Erythroblast (primary cell): ENCODE results near the gene SLC31A1.
"Not testable (repeated sequence)": the region's sequence is repeated elsewhere in the genome, so short reads cannot be mapped to it uniquely, and the experiment has no call there.

Source experiments
- DNase-seq, 2 experiments: peaks; one replicate each; lab custom pipeline; 2025; lab: John Stamatoyannopoulos, UW
- GATA1 ChIP-seq: IDR thresholded peaks from 2 replicates; pipeline ENCODE4 v1.6.1; 2011; ENCODE audit warnings: low read depth, mild to moderate bottlenecking, control low read depth, low read length, moderate library complexity
- POLR2A ChIP-seq: IDR thresholded peaks from 2 replicates; pipeline ENCODE4 v1.6.1; 2011; ENCODE audit warnings: mild to moderate bottlenecking, low read length

Gene SLC31A1

DNA sequence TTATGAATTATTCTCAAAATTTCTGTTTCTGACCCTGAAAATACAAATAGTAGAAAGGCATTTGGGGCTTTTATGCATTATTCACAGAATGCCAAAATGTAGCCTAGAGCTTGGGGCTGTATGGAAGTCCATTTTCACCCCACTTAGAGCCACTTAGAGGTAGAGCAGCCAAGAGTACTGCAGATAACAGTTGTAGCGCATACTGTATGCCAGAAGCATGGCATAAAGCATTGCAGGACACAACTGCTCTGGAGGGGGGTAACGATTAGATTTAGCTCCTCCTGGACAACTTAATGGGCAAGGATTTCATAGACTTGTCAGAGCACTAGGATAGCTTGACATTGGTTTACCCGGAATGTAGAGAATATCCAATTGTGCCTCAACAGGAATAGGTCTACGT, 15.7 kb downstream of the SLC31A1 start:
- no peak for DNase-seq
- no peak for TF ChIP-seq POLR2A
- no peak for TF ChIP-seq GATA1

DNA sequence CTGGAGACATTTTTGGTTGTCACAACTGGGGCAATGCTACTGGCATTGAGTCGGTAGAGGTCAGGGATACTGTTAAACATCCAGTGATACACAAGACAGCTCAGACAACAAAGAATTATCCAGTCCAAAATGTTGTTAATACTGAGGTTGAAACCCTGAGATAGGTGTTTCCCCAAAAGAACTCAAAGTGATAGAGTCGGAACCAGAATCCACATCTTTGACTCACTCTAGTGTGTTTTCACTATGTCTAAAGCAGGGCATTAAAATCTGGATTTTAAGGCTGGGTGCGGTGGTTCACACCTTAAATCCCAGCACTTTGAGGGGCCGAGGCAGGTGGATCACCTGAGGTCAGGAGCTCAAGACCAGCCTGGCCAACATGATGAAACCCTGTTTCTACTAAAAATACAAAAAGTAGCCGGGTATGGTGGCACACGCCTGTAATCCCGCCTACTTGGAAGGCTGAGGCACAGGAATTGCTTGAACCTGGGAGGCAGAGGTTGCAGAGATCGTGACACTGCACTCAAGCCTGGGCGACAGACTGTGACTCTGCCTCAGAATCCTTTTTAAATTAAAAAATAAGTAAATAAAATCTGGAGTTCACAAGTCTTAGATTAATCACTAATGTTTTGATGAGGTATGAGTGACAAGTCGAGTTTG, 17.0 kb downstream of the SLC31A1 start:
- no peak for TF ChIP-seq GATA1
- no peak for TF ChIP-seq POLR2A
- DNase-seq: no peak

GRCh38 chr9:113238859-113239232, 17.5 kb downstream of the SLC31A1 start:
- no peak for DNase-seq

DNA sequence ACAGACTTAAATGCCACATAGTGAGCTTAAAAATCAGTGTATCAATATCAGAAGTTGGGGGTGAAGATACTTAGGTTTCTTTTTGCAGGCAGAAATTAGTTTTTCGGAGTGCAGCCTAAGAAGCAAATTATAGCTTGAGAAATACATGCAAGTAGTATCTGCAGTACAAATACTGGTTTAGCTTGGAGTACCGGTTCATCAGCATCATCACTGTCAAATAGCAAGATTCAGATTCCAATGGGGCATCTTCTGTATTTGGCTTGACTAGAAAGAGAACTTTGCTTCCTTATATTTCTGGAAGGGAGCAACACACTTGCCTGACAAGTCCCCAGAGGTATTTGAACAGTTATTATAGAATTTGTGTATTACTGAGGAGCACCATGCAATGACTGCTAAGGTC, 19.8 kb downstream of the SLC31A1 start:
- TF ChIP-seq GATA1: no peak
- TF ChIP-seq POLR2A: no peak

More at GRCh38 chr9:113238859-113239232, 17.5 kb downstream of the SLC31A1 start:
- TF ChIP-seq POLR2A: no peak
- no peak for TF ChIP-seq GATA1

DNA sequence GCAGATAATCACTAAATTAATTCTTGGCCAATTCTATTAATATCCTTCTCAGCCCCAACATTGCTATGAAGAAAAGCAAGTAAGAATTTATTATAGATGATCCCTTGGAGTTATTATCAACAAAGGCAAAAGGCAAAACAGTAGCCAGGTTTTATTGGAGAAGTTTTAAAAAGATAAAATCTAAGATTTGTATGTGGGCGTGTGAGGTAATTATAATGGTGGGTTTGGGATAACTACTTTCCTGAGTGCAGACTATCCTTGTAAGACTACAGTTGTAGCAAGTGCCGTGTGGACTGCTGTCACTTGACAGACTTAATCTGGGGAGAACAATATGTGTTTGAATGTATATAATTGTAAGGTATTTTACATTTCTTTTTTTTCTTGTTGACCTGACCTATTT, 23.2 kb downstream of the SLC31A1 start:
- no peak for TF ChIP-seq GATA1
- no peak for TF ChIP-seq POLR2A
- no peak for DNase-seq

More for the DNA sequence above, 19.8 kb downstream of the SLC31A1 start:
- DNase-seq: no peak

GRCh38 chr9:113245894-113246293, 24.6 kb downstream of the SLC31A1 start:
- TF ChIP-seq POLR2A: no peak
- DNase-seq: no peak

- no peak for DNase-seq
- no peak for TF ChIP-seq POLR2A
- no peak for TF ChIP-seq GATA1
Measured at GRCh38 chr9:113246928-113247327, 25.6 kb downstream of the SLC31A1 start.

DNA sequence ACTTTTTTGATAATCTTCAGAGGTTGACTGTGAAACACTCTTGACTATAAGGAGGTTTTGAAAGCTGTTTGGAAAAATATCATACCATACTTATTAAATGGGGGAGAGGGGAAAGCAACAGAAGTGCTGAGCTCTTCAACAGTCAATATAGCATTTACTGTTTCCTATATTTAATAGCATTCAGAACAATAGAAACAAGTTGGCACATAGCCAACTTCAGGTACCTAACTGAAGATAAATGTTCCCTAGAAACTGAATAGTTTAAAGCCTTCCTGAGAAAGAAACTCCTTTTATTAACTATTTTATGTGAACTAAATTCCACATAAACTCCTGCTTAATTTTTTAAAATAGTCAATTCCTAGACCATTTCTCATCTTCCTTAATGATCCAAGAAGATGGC, 26.3 kb downstream of the SLC31A1 start:
- no peak for DNase-seq
- TF ChIP-seq POLR2A (no peak), GATA1 (no peak)

- not testable (repeated sequence) for DNase-seq
Measured at GRCh38 chr9:113249661-113250060, 28.3 kb downstream of the SLC31A1 start.

GRCh38 chr9:113250807-113251206, 29.5 kb downstream of the SLC31A1 start:
- DNase-seq: no peak
- TF ChIP-seq GATA1 (no peak), POLR2A (no peak)

GRCh38 chr9:113254991-113255390, 33.6 kb downstream of the SLC31A1 start:
- no peak for TF ChIP-seq GATA1
- no peak for TF ChIP-seq POLR2A
- no peak for DNase-seq

GRCh38 chr9:113255438-113255837, 34.1 kb downstream of the SLC31A1 start:
- no peak for DNase-seq
- TF ChIP-seq POLR2A: no peak

- TF ChIP-seq POLR2A (no peak), GATA1 (no peak)
- DNase-seq: no peak
Measured at GRCh38 chr9:113257863-113258262, 36.5 kb downstream of the SLC31A1 start.

DNA sequence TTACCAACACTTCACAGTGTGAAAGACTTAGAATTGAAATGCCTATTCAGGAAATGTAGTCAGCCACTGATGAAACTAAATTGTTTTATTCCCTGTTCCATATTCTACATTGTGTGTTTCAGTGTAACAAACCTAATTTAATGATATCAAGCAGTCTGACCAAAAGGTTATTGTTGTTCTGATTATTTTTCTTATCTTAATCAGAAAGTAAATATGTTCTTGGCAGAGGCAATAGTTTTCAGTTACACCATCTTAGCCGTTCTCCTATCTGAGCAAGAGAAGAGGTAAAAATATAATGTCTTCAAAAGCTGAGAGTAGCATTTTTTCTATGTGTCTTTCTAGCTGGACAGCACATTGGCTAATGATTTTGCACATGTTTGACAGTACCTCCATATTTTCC, 36.9 kb downstream of the SLC31A1 start:
- TF ChIP-seq POLR2A (no peak), GATA1 (no peak)
- DNase-seq: no peak

- DNase-seq: no peak
- no peak for TF ChIP-seq POLR2A
- TF ChIP-seq GATA1: no peak
Measured at GRCh38 chr9:113261917-113262671, 40.8 kb downstream of the SLC31A1 start.

- no peak for DNase-seq
- TF ChIP-seq POLR2A (no peak), GATA1 (no peak)
Measured at GRCh38 chr9:113266174-113266573, 44.8 kb downstream of the SLC31A1 start.
